IPS-NIHi11 (cell line): ENCODE data around the gene CDC42BPB.
"Not testable (repeated sequence)": the region's sequence is repeated elsewhere in the genome, so short reads cannot be mapped to it uniquely, and the experiment has no call there.

Experiments used
- DNase-seq: peaks from one replicate; pipeline ENCODE4 v3.0.0; 2012; ENCODE audit warnings: mixed read lengths, low spot score

CDC42BPB gene

GRCh38 chr14:102898776-102899515 is 158.4 kb downstream of the CDC42BPB start:
- no peak for DNase-seq

DNA sequence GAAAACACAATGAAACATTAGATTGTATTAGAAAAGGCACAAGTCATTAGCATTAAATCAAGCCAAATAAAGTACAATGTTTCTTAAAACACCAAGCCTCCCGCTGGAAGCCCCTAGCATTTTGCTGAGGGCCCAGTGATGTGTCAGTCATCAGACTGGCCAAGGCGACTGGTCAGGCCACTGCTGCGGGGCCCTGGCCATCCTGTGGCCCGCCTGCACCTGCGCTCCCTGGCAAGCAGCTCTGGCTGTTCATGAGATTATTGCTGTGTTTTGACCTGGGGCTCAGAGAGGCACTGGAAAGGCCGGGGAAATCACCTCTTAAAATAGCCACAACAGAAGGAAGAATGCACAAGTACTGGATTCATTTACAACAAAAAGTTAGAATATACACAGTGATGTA is 159.1 kb downstream of the CDC42BPB start:
- DNase-seq: no peak

- no peak for DNase-seq
These were observed 159.9 kb downstream of the CDC42BPB start for GRCh38 chr14:102897299-102898027.

GRCh38 chr14:102896735-102897134 is 160.6 kb downstream of the CDC42BPB start:
- DNase-seq: not testable (repeated sequence)

- no peak for DNase-seq
These were observed 163.9 kb downstream of the CDC42BPB start for GRCh38 chr14:102893452-102893851.

DNA sequence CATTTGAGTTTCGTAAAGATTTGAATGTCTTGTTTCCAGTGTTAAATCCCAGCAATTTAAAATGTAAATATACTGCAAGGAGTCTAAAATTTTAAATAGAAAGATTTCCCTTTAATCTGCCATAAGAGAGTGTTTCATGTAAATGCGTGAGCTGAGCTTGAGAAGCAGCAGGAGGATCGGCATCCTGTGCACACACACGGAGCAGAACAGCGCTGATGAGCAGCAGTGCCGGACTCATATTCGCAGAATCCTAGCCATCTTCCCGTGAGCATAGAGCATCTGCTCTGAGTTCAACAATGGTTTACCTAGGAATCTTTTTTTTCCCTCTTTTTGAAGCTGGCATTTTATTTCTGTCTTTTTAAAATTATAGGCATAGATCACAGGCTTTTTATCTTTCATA is 164.7 kb downstream of the CDC42BPB start:
- no peak for DNase-seq

GRCh38 chr14:102891556-102891955 is 165.8 kb downstream of the CDC42BPB start:
- DNase-seq: no peak

DNA sequence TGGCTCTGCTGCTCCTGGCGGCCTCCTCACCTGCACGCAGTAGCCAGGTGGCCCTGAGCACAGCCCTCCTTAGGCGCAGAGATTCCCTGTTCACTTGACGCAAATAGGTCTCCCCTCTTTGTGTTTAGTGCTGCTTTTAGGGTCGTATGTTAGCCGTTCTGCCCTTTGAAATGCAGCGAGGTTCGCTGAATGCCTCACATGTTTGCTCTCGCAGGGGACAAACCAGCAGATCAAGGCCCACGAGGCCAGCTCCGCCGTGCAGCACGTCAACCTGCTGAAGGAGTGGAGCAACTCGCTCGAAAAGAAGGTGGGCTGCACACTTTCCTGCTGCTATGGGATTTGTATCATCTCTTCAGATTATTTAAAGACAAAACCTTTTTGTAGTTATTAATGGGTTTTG is 166.2 kb downstream of the CDC42BPB start:
- no peak for DNase-seq

DNA sequence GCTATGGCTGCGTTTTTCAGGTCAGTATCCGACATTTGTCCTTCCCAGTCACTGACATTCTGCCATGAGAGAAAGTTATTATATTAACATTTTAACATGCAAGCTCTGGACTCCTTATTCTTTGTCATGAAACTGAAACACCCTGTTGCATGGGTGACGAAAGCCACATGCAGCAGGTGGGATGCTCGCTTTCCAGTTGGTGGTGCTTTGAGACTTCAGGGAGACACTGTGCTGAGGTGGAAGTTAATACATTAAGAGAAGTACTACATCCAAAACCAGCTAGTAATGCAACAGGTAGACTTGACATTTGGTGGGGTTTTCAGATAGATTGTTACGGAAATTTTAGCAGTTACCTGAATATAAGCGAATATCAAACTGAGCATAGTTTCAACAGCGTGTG is 167.7 kb downstream of the CDC42BPB start:
- DNase-seq: no peak

- DNase-seq: no peak
These were observed 168.6 kb downstream of the CDC42BPB start for GRCh38 chr14:102888748-102889147.

- no peak for DNase-seq
These were observed 171.5 kb downstream of the CDC42BPB start for GRCh38 chr14:102885737-102886447.

GRCh38 chr14:102883554-102883953 is 173.8 kb downstream of the CDC42BPB start:
- DNase-seq: no peak

DNA sequence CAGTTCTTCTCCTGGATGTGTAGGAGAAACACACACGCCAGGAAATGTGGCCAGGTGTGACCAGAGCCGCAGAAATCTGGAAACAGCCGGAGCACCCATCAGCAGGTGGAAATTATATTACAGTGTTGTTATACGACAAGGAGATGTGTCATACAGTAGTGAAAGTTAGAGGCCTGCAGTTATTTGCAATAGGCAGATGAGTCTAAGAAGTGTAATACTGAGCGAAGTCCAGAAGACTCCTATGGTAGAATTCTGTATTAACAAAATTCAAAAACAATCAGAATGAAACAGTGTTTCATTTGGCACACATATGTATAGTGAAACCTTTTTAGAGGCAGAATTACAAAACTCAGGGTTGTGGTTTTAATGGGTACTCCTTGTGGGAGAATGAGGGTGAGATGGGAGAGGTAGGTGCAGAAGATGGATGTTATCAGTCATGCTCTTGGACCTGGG is 174.2 kb downstream of the CDC42BPB start:
- no peak for DNase-seq
